GM12872 (cell line): ENCODE measurements around the gene ACADS.

ENCODE experiments used
- CTCF ChIP-seq: IDR thresholded peaks from 3 replicates; pipeline ENCODE4 v1.5.1; 2011; ENCODE audit warnings: low read depth, mild to moderate bottlenecking, low read length, moderate library complexity; ENCODE audit not compliant: insufficient read depth

Gene ACADS

GRCh38 chr12:120771097-120771496, 45.5 kb downstream of the ACADS start:
- TF ChIP-seq CTCF, result no peak

- TF ChIP-seq CTCF, result no peak
Measured at GRCh38 chr12:120774169-120774916, 48.7 kb downstream of the ACADS start.

GRCh38 chr12:120775862-120776552, 50.4 kb downstream of the ACADS start:
- no peak; the same call in 2 of the 3 replicates for TF ChIP-seq CTCF

- TF ChIP-seq CTCF, result no peak
Measured at GRCh38 chr12:120783197-120783596, 57.6 kb downstream of the ACADS start.

GRCh38 chr12:120784804-120785203, 59.2 kb downstream of the ACADS start:
- TF ChIP-seq CTCF, result no peak

GRCh38 chr12:120787889-120788288, 62.3 kb downstream of the ACADS start:
- TF ChIP-seq CTCF, result no peak
